Epithelial cell of proximal tubule (primary cell): ENCODE data around the gene P3H2. TPM values are rescaled to one million over a fixed set of nuclear protein-coding genes. Genes with fewer than 3 reads are reported as not detected.
A peak's percentile ranks its signal among the peaks of the same experiment; 100 is the strongest.
"Not testable (repeated sequence)": the region's sequence is repeated elsewhere in the genome, so short reads cannot be mapped to it uniquely, and the experiment has no call there.

Experiments
- DNase-seq: peaks from one replicate; pipeline ENCODE4 v3.0.0-alpha.2; 2011; ENCODE audit warnings: low read depth
- H3K4me3 ChIP-seq: 2 replicates; pipeline ENCODE4 v1.5.1; 2011; ENCODE audit warnings: low read depth, mild to moderate bottlenecking, low read length
- total RNA-seq: library from RNA; depleted of rRNA; stranded (reverse); fragments of >200 nt; gene quantifications from 2 replicates; pipeline ENCODE4 v1.2.3, GENCODE V29; 2015
- TF ChIP-seq, protein P1 (sequence below): conservative IDR thresholded peaks from 2 replicates; pipeline ENCODE4 v1.5.1; 2012; ENCODE audit warnings: low read depth, mild to moderate bottlenecking, low read length

The P3H2 gene, protein sequence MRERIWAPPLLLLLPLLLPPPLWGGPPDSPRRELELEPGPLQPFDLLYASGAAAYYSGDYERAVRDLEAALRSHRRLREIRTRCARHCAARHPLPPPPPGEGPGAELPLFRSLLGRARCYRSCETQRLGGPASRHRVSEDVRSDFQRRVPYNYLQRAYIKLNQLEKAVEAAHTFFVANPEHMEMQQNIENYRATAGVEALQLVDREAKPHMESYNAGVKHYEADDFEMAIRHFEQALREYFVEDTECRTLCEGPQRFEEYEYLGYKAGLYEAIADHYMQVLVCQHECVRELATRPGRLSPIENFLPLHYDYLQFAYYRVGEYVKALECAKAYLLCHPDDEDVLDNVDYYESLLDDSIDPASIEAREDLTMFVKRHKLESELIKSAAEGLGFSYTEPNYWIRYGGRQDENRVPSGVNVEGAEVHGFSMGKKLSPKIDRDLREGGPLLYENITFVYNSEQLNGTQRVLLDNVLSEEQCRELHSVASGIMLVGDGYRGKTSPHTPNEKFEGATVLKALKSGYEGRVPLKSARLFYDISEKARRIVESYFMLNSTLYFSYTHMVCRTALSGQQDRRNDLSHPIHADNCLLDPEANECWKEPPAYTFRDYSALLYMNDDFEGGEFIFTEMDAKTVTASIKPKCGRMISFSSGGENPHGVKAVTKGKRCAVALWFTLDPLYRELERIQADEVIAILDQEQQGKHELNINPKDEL
- total RNA-seq: 75.6 and 107 TPM in 2 replicates

DNA sequence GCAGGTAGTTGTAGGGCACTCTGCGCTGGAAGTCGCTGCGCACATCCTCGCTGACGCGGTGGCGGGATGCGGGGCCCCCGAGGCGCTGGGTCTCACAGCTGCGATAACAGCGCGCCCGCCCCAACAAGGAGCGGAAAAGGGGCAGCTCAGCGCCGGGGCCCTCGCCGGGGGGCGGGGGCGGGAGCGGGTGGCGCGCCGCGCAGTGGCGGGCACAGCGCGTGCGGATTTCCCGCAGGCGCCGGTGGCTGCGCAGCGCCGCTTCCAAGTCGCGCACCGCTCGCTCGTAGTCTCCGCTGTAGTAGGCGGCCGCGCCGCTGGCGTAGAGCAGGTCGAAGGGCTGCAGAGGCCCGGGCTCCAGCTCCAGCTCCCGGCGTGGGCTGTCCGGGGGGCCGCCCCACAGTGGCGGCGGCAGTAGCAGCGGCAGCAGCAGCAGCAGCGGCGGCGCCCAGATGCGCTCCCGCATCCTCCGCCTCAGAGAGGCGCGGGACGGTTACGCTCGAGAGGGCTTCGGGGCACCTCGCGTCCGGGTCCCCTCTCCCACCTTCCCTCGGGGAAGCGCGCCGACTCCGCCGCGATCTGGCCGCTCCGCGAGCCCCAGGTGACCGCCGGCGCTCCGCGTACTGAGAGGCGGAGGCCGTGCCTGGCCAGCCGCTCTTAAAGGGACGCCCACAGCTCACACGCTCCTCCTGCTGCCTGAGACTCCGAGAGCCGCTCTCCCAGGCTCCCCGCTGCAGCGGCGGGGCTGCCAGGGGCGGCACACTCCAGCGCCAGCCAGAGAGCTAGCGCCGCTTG is at the start of gene P3H2:
Gene P3H2 (minus strand): TSS at position 629 of the 792 bp plus-strand sequence. CDS start 166 bp downstream, at position 463.
- TF ChIP-seq, protein P1, sequence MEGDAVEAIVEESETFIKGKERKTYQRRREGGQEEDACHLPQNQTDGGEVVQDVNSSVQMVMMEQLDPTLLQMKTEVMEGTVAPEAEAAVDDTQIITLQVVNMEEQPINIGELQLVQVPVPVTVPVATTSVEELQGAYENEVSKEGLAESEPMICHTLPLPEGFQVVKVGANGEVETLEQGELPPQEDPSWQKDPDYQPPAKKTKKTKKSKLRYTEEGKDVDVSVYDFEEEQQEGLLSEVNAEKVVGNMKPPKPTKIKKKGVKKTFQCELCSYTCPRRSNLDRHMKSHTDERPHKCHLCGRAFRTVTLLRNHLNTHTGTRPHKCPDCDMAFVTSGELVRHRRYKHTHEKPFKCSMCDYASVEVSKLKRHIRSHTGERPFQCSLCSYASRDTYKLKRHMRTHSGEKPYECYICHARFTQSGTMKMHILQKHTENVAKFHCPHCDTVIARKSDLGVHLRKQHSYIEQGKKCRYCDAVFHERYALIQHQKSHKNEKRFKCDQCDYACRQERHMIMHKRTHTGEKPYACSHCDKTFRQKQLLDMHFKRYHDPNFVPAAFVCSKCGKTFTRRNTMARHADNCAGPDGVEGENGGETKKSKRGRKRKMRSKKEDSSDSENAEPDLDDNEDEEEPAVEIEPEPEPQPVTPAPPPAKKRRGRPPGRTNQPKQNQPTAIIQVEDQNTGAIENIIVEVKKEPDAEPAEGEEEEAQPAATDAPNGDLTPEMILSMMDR: peak; percentile 56
- no peak for DNase-seq
- H3K4me3 ChIP-seq: peak within 1 kb of the TSS; percentile 86

DNA sequence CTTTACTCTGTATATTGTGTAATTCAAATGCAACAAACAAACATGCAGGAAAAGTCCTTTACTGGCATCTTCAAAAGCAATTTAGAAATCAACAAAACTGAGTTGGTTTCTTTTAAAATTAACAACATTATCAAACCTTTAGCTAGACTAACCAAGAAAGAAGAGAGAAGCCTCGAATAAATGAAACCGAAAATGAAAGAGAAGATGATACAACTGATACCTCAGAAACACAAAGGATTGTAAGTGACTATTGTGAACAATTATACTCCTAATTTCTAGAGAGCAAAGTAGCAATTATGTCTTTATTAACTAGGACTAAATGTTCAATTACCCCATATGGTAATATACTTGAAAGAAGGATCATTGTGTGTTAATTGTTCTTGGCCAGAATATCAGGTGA is 49.2 kb upstream of the P3H2 start:
- H3K4me3 ChIP-seq: peak overlapping the region; percentile 26
- DNase-seq: no peak
- TF ChIP-seq, protein P1: no peak

DNA sequence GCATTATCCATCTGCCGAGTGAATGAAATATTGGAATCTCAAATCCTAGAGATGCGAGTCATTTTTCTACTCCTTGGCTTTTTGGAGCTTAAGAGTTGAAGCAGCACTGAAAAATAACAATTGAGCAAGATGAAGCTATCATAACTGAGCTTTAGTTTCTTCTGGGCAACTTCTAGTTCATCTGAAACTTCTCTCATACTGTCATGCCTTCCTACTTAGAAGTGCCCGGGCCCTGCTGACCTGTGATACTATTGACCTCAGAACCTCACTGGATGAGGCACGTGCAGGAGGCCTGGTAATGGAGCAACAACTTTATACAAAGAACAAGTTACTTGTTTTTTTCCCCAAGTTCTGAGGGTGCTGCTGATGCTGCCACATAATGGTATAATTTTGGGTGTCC is 48.5 kb upstream of the P3H2 start:
- TF ChIP-seq, protein P1: no peak
- no peak overlapping the region for H3K4me3 ChIP-seq
- no peak for DNase-seq

DNA sequence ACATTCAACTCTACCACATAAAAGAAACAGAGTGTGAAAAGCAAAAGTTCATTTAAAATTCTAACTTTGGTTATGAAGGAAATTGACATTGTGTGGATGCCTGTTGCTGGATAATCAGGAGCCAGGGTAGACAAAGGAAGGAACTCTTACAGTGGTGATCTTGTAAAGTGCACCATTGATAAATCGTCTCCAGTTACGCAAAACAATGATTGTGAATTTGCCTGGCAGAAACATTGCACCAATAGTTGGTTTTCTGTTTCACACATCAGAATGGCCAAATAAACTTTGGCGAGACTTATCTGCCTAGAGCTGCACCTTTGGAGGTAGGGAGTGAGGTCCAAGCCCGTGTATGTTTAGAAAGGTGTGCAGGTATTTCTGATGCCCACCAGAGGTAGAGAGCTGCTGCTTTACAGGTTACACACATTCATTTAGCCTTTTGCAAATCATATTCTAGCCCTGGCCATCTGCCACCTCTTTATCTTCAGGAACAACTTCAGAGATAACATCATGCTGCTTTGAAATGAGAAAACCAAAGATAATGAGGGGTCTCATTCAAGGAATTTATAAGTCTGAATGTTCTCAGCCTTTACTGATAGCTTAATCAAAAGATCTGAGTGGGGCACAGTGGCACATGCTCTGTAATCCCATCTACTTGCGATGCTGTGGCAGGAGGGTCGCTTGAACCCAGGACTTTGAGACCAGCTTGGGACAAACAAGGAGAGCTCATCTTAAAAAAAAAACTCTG is 47.4 kb upstream of the P3H2 start:
- TF ChIP-seq, protein P1: no peak
- DNase-seq: no peak
- no peak overlapping the region for H3K4me3 ChIP-seq

DNA sequence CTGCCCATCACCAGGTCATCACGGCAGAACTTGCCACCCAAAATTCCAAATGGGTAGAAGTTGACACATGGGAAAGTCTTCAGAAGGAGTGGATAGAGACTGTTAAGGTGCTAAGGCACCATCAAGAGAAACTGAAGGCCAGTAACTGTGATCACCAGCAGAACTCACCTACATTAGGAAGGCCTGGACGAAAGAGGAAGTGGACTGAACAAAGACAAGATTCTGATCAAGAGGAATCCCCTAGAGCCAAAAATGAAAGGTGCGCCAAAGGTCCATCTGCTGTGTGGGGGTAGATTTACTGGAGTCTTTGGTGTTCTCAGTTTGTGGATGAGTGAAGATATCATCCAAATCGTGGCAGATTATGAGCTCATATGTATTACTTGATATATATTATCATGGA is 46.3 kb upstream of the P3H2 start:
- TF ChIP-seq, protein P1: no peak
- H3K4me3 ChIP-seq: no peak overlapping the region
- no peak for DNase-seq

DNA sequence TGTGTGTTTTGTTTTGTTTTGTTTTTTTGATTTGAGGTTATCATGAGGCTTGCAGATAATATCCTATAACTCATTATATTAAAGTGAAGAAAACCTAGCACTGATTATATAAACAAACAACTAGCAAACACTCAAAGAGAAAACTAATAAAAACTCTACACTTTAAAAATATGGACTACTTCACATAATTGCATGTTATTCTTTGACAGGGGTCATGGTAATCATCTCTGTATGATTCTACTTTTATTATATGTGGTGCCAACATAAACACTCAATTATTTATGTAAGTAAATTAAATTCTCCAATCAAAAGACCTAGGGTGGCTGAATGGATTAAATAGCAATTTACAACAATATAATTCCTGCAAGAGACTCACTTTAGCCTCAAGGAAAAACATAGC is 44.6 kb upstream of the P3H2 start:
- TF ChIP-seq, protein P1: no peak
- H3K4me3 ChIP-seq: no peak overlapping the region
- no peak for DNase-seq

DNA sequence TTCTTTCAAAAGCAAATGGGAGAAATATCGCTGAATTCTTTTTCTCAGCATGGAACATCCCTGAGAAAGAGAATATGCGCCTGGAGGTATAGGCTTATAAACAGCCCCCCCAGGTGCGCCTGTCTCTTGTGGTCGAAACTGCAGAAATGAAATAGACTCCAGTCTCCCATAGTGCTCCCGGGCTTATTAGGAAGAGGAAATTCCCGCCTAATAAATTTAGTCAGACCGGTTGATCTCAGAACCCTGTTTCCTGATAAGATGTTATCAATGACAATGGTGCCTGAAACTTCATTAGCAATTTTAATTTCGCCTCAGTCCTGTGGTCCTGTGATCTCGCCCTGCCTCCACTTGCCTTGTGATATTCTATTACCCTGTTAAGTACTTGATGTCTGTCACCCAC is 41.3 kb upstream of the P3H2 start:
- H3K4me3 ChIP-seq, DNase-seq: not testable (repeated sequence)
